Esophagus squamous epithelium (tissue), 5 donors: ENCODE data around the gene CLEC11A. TPM values are rescaled to one million over a fixed set of nuclear protein-coding genes. Genes with fewer than 3 reads are reported as not detected.

ENCODE experiments used
- DNase-seq: peaks from one replicate; lab custom pipeline; 2025; lab: John Stamatoyannopoulos, UW
- H3K27ac ChIP-seq, 4 donors: fragments of 200-600 bp; sonication (generic); one replicate each; pipeline ENCODE4 v1.5.1; 2016 to 2019; ENCODE audit warnings: mild to moderate bottlenecking in 1 of 4
- H3K27me3 ChIP-seq, 4 donors: fragments of 200-600 bp; sonication (generic); 1 replicate in 3 of 4; 2 replicates in 1 of 4; pipeline versions ENCODE4 v1.5.1 to v1.6.0; 2017 to 2021; ENCODE audit warnings: antibody characterized with exemption in 1 of 4
- H3K36me3 ChIP-seq, 3 donors: fragments of 200-600 bp; sonication (generic); one replicate each; pipeline ENCODE4 v1.5.1; 2016 to 2019
- H3K4me1 ChIP-seq, 3 donors: fragments of 200-600 bp; sonication (generic); one replicate each; pipeline ENCODE4 v1.5.1; 2017 to 2019
- H3K4me3 ChIP-seq, 4 donors: fragments of 200-600 bp; sonication (generic); 1 replicate in 3 of 4; 2 replicates in 1 of 4; pipeline ENCODE4 v1.5.1; 2016 to 2019; ENCODE audit warnings: mild to moderate bottlenecking in 2 of 4, moderate library complexity in 1 of 4
- H3K9me3 ChIP-seq, 3 donors: fragments of 200-600 bp; sonication (generic); one replicate each; pipeline ENCODE4 v1.5.1; 2016 to 2019
- POLR2A ChIP-seq, 4 donors: fragments of 450-650 bp; IDR thresholded peaks; one replicate each; pipeline ENCODE4 v1.6.1; 2017; ENCODE audit warnings: antibody characterized with exemption in 4 of 4, mild to moderate bottlenecking in 4 of 4, moderate library complexity in 3 of 4
- WGBS, 2 donors: methylation state at CpG; one replicate each; pipeline ENCODE4 v1.1.5; 2018; 5-methylcytosine and 5-hydroxymethylcytosine counted together
- intact Hi-C: fragments of 100-400 bp; cut with DNase I; formaldehyde crosslinking; loops from one replicate; pipeline ENCODE4 v1.15.0; 2022
- total RNA-seq, 4 donors: library from RNA; depleted of rRNA; stranded (reverse); fragments of >200 nt; gene quantifications; one replicate each; pipeline ENCODE4 v1.1.0, GENCODE V29; 2016
- TF ChIP-seq, protein P1 (sequence below), 6 experiments: fragments of 450-650 bp in 4 of 6; fragments of 200-600 bp in 2 of 6; sonication (generic) in 2 of 6; IDR thresholded peaks; one replicate each; pipeline ENCODE4 v1.5.1; 2016 to 2019; ENCODE audit warnings: antibody characterized with exemption in 6 of 6, mild to moderate bottlenecking in 4 of 6, moderate library complexity in 4 of 6
- donor health status: DM: yes; HTN: yes; CAD: no.

Gene CLEC11A
- total RNA-seq, 4 donors from 2014 or later = 0.80 to 11.1 (median 3.9) TPM

DNA sequence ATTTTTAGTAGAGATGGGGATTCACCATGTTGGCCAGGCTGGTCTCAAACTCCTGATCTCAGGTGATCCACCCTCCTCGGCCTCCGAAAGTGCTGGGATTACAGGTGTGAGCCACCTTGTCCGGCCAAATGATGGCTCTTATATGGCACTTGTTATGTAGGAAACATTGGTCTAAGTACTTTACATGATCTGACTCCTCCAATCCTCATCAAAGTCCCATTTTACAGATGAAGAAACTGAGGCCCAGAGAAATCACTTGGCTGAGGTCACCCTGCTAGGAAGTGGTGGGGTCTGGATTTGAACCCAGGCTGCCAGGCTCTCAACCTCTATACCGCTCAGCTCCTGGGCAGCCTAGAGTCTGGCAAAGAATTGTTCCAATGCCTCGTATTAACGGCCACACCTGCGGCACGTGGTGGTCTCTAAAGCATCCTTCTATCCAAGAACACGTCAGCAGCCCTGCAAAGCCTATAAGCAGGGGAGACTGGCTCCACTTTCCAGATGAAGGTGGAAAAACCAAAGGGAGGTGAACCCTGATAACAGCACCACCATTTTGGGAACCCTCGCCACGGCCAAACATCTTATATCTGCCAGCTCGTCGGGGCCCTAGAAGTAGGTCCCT lies 21.7 kb upstream of the CLEC11A start:
- no peak overlapping the region for H3K27ac ChIP-seq
- H3K9me3 ChIP-seq = no peaks in the 10 kb centered on the region
- TF ChIP-seq POLR2A (IDR thresholded peaks at IDR 0.05) = no peak
- TF ChIP-seq, protein P1, sequence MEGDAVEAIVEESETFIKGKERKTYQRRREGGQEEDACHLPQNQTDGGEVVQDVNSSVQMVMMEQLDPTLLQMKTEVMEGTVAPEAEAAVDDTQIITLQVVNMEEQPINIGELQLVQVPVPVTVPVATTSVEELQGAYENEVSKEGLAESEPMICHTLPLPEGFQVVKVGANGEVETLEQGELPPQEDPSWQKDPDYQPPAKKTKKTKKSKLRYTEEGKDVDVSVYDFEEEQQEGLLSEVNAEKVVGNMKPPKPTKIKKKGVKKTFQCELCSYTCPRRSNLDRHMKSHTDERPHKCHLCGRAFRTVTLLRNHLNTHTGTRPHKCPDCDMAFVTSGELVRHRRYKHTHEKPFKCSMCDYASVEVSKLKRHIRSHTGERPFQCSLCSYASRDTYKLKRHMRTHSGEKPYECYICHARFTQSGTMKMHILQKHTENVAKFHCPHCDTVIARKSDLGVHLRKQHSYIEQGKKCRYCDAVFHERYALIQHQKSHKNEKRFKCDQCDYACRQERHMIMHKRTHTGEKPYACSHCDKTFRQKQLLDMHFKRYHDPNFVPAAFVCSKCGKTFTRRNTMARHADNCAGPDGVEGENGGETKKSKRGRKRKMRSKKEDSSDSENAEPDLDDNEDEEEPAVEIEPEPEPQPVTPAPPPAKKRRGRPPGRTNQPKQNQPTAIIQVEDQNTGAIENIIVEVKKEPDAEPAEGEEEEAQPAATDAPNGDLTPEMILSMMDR (IDR thresholded peaks at IDR 0.05) = no peak
- H3K36me3 ChIP-seq = no peaks in the 10 kb centered on the region
- DNase-seq = no peak
- H3K4me1 ChIP-seq = no peaks in the 10 kb centered on the region
- WGBS, 2 donors = 84 to 89% methylated on average over 6 to 9 of the region's 13 CpGs
- peaks cover 0 to 94% (median 0%) of the 10 kb centered on the region in 4 donors for H3K27me3 ChIP-seq
- intact Hi-C loops = no loop called here
- no peak overlapping the region for H3K4me3 ChIP-seq

DNA sequence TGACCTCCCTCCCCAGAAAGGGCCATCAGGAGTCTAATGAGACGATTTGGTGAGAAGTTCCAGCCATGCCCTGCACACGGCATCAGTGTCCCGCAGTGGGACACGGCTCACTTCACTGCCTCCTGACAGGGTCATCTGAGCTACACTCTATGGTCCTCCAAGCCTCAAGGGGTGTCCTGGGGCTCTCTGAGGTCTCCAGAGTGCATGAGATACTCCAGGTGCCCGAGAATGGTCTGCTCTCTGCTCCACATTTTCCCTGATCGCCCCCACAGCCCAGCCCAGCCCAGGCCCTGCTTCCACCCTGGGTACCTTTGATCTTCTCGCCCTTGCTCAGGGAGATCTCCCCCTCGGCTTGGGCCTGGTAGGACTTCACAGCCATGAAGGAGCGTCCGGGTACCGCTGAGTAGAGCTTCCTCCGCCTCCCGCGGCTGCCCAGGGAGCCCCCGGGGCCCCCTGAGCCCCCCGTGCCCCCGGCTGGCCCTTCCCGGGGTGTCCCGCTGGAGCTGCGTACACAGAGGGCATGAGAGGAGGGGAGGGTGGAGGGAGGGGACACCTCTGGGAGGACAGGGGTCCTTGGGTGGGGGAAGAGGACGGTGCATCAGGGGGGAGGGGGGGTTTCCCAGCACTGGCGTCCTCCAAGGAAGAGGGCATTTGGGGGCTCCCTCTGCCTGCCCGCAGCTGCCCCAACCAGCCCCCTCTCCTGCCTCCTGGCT lies 20.9 kb upstream of the CLEC11A start:
- H3K9me3 ChIP-seq = no peaks in the 10 kb centered on the region
- peaks cover 0 to 86% (median 0%) of the 10 kb centered on the region in 4 donors for H3K27me3 ChIP-seq
- WGBS, 2 donors = 40 to 55% methylated on average over 1 to 11 of the region's 23 CpGs
- H3K36me3 ChIP-seq = no peaks in the 10 kb centered on the region
- no peak overlapping the region for H3K27ac ChIP-seq
- intact Hi-C loops = no loop called here
- TF ChIP-seq, protein P1 (IDR thresholded peaks at IDR 0.05) = no peak
- TF ChIP-seq POLR2A (IDR thresholded peaks at IDR 0.05) = no peak
- no peaks in the 10 kb centered on the region for H3K4me1 ChIP-seq
- H3K4me3 ChIP-seq = no peak overlapping the region
- no peak for DNase-seq

DNA sequence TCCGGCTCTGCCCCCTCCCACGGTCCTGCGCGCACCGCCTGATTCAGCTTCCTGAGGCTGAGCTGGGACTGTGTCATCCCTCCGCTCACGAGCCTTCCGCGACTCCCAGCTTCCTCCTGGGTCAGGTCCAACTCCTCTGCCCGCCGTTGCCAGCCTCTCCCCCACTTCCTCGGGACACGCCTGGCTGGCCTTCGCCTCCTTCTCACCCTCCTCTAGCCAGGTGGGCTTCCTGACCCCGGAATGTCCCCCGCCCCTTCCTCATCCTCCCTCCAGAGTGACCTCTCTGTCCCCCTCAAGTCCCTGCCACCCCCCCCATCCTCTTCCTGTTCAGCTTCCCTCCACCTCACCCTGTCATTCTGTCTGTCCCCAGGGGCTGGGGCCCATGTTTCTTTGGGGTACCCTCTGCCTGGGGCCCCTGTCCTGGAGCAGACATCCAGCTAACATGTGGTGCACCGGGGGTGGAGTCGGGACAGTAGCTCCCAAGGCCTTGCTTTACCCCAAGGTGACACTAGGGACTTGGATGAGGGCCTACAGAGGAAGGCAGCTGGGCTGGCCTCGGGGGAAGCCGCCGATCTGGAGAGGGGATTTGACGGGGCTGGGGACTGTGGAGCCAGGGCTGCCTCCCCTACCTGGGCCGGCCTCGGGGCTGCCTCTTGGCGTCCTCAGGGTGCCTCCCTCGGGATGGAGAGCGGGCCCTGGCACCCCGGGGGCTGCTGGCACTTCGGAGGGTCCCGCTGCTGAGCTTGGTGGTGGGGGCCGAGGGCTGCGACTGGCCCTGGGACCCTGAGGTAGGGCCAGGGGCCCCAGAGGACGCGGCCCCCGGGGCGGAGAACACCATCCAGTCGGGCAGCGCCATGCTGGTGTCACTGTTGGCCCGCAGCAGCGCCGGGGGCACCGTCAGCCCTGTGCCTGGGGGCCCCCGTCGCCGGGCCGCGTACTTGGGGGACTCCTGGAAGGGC lies 20.0 kb upstream of the CLEC11A start:
- Histone ChIP-seq H3K36me3 (no peaks in the 10 kb centered on the region), H3K9me3 (no peaks in the 10 kb centered on the region), H3K4me3 (no peak overlapping the region), H3K27ac (no peak overlapping the region), H3K27me3 (peaks cover 0 to 80% (median 0%) of the 10 kb centered on the region in 4 donors), H3K4me1 (no peaks in the 10 kb centered on the region)
- WGBS, 2 donors = 25 to 31% methylated on average over 10 to 16 of the region's 47 CpGs
- TF ChIP-seq, protein P1 (IDR thresholded peaks at IDR 0.05) = no peak
- TF ChIP-seq POLR2A (IDR thresholded peaks at IDR 0.05) = no peak
- intact Hi-C loops = no loop called here
- DNase-seq = no peak

DNA sequence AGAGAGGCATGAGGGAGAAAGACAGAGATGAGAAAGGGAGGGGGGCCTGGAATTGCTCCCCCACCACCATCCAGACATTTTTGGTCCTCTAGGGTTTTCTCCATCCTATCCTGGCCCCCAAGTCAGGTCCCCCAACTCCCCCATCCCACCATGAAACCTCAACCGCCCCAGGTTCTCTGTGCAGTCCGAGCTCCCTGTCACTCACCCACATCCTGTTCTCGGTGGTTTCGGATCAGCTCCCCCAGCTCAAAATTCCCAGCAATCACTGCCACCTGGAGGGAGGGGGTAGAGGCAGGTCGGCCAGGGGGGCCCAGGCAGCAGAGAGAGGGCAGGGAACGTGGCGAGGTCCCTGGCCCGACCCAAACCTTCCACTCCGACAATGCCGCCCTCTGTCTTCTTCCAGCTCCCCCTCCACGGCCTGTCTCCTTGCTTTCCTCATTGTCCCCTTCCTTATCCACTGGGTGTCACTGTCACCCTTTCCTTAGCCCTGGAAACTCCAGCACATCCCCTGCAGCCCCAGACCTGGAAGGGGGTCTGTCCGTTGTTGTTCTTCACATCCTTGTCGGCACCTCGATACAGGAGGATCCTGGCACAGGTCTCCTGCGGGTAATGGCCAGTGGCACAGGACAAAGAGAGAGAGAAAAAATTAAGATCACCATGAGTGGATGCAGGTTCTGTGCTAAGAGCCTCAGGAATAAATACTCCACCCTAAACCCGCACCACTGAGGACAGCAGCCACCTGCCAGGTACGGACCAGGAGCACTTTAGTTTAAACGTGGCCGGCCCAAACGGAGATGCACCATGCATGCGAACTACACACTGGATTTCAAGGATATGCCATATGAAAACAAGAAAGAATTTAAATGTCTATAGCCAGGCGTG lies 19.0 kb upstream of the CLEC11A start:
- intact Hi-C loops = no loop called here
- H3K9me3 ChIP-seq = no peaks in the 10 kb centered on the region

More for the DNA sequence above, 19.0 kb upstream of the CLEC11A start:
- no peak for DNase-seq
- H3K4me3 ChIP-seq = no peak overlapping the region
- H3K36me3 ChIP-seq = no peaks in the 10 kb centered on the region
- 28 to 33% methylated on average over 18 to 19 of the region's 22 CpGs for WGBS, 2 donors
- H3K27me3 ChIP-seq = peaks cover 0 to 75% (median 0%) of the 10 kb centered on the region in 4 donors
- H3K4me1 ChIP-seq = no peaks in the 10 kb centered on the region
- TF ChIP-seq POLR2A (IDR thresholded peaks at IDR 0.05) = no peak
- TF ChIP-seq, protein P1 (IDR thresholded peaks at IDR 0.05) = no peak
- H3K27ac ChIP-seq = no peak overlapping the region
